IPS-18c (cell line): ENCODE data around the gene ZNF285.
"Not testable (repeated sequence)": the region's sequence is repeated elsewhere in the genome, so short reads cannot be mapped to it uniquely, and the experiment has no call there.

Experiments
- H3K4me3 ChIP-seq: 2 replicates; pipeline ENCODE4 v1.7.0; 2013; ENCODE audit warnings: low read depth, mild to moderate bottlenecking, low read length, moderate library complexity; ENCODE audit not compliant: insufficient read depth
- H3K9me3 ChIP-seq: one replicate; pipeline ENCODE4 v1.6.1; 2013; ENCODE audit warnings: mild to moderate bottlenecking, low read length, moderate library complexity; ENCODE audit not compliant: control insufficient read depth, insufficient read depth

ZNF285 gene

DNA sequence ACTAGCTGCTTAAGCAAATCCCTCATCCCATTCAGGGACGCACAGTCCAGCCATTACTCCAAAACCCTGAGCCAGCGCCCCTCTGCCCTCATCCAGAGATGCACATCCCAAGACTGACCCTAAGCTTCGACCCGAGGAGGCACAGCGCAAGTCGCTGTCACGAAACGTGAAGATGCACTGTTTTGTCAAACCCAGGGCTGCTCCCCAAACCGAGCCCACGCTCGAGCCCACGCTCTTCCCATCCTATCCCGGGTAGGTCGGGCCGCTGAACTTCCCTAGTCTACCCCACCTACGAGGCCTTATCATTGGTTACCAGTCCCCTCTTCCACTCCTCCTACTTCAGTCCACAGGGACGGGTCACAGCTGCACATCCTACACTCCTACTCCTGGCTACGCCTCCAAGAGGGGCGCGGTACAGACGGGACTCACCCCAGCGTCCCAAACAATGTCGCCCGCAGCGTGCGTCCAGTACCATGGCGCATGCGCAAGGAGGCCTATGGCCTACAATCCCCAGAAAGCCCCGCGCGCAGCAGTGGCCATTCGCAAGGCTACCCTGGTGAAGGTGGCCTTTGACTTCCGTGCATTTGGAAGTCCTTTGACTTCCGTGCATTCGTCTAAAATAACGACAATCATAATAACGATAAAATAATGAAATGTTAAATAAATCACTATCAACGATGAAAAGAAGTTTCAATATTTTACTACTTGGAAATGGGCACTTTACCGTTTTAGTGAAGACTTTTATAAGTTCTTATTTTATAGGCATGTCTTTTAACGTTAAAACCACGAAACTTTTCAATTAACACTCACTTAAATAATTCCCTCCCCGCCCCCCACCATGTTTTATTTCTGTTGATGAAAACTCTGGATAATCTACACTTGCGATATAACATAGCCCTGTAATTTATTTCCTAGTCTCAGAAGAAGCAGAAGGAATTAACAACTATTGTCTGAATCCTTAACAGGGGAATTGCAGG, at the start of gene ZNF285:
Gene ZNF285, minus strand, starts transcription at position 470 of the 977 bp plus-strand sequence. CDS start 4,395 bp downstream, outside the sequence.
- no peaks in the 10 kb centered on the region for H3K9me3 ChIP-seq
- H3K4me3 ChIP-seq = peak within 1 kb of the TSS; percentile 80

DNA sequence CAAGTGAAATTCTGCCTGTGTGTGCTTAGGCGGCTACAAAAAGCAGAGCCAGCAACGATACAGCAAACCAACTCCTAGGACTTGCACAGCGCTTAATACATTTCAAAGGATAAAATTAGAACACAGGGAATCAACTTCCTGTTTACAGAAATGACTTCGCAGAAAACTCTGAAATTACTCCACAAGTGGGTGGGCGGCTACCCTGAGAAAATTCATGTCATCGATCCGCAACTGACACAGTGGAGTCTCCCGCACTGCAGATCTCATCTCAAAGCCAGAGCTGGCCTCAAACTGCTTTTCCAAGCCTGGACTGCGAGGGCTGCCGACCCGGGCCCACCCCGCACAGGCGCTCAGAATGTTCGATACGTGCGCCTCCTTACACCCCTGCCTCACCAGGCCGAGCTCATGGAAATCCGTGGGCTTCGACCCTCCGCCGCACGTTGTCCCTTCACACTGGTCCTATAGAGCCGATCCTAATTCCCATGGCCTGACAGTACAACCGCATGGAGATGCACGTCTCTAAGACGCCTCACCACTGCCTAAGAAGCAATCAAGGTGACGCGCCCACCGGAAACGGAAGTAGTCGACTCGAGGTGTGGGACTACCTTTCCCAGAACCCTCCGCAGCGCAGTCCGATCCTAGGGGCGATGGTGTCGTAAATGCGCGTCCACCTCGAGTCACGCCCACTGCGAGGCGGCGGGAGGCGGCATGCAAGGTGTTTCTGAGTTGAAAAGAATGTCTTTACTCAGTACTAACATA, 46.7 kb upstream of the ZNF285 start, which contains the start of gene ZNF229:
Gene ZNF229, minus strand, starts transcription at position 557 of the 759 bp plus-strand sequence. CDS start 5,625 bp downstream, outside the sequence.
- Histone ChIP-seq H3K9me3 (peaks cover 2% of the 10 kb centered on the region), H3K4me3 (peak within 1 kb of the TSS; percentile 68)

DNA sequence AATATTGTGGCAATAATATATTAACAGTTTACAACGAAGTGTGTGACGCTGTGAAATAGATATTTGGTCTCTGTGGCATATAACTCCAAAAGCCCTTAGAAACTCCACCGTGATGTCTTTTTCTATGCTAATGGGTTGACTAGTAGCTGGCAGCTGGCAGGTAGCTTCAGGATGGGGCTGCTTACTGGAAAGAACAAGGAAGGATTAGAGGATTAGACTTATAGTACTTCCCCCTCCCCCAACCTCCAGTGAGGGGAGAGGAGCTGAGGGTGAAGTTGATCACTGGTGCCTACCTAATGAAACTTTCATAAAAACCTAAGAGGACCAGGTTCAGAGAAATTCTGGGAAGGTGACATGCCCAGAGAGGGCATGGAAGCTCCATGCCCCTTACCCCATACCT, 37.0 kb upstream of the ZNF285 start:
- Histone ChIP-seq H3K4me3 (no peak overlapping the region), H3K9me3 (peaks cover 3% of the 10 kb centered on the region)

DNA sequence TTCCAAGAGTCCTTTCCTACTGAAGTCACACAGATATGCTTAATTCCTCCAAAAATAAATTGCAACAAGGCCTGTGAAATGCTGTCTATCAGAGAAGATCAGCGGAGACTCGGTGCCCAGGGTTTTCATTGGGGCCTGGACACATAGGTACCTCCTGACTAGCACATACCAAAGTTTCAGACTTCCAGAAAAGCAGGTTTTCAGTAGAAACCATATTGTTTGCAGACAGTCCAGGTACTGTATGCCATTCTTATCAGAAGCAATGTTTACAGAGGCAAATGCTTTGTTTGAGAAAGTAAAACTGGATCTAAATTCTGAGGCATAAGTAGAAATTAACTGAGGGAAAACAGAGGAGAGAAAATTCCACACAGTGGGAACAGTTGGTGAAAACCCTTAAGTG, 34.0 kb upstream of the ZNF285 start:
- Histone ChIP-seq H3K9me3 (peaks cover 5% of the 10 kb centered on the region), H3K4me3 (no peak overlapping the region)

DNA sequence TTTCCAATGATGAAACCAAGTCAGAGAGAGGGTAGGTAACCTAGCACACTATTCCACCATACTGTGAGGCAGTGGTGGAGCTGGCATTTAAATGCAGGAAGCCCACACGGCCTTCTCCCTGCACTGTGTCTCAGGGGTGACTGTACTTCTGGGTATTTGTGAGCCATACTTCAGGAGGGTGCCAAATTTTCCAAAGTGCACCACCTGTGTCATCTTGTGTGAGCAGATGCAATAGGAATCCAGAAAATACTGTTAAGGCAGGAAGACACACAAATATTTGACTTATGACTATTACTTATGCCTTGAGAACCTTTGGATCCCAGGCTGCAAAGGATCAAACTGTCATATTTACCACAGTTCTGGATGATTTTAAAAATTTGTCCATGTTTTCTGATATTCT, 29.5 kb upstream of the ZNF285 start:
- Histone ChIP-seq H3K9me3 (peaks cover 4% of the 10 kb centered on the region), H3K4me3 (no peak overlapping the region)

DNA sequence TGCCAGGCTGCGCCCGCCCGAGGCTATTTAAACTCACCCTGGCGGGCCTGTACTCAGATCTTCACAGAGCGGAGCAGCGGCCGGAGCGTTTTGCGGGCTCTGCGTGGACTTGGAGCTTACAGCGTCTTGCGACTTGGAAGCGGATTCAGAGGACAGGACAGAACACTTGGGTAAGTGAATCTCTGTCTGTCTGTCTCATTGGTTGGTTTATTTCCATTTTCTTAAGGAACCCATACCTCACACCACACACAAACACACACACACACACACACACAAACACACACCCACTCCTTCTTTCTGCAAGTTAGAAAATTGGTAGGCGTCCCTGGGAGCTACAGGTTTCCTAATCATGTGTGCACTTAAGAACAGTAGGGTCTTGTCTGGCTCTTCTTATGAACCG, 14.1 kb upstream of the ZNF285 start:
- H3K9me3 ChIP-seq, H3K4me3 ChIP-seq: not testable (repeated sequence)

DNA sequence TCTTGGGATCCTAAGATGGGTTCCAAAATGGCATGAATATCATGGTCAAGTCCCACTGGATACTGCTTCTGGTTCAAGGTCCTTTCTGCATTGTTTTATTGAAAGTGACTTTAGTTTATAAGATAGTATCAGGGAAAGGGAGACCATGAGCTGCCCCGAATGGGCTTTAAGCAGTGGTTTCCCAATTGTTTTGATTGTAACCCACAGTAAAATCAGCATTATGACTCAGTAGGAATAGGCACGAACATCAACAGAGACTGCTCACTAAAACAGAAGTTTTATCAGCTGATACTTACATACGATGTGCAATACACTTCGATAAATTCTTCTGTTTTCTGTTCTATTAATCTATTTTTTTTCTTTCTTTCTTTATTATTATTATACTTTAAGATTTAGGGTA, 12.1 kb downstream of the ZNF285 start:
- not testable (repeated sequence) for H3K9me3 ChIP-seq, H3K4me3 ChIP-seq

DNA sequence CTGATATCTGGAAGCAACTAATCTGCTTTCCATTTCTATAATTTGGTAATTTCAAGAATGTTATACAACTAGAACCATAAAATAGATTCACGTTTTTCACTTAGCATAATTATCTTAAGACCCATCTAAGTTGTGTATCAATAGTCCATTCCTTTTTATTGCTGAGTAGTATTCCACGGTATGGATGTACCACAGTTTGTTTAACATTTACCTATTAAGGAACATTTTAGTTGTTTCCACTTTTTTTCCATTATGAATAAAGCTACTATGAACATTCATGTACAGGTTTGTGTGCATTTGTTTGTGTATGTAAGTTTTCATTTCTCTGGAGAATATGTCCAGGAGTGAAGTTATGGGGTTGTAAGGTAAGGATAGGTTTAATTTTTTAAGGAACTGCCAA, 26.6 kb downstream of the ZNF285 start:
- no peaks in the 10 kb centered on the region for H3K9me3 ChIP-seq
- no peak overlapping the region for H3K4me3 ChIP-seq

DNA sequence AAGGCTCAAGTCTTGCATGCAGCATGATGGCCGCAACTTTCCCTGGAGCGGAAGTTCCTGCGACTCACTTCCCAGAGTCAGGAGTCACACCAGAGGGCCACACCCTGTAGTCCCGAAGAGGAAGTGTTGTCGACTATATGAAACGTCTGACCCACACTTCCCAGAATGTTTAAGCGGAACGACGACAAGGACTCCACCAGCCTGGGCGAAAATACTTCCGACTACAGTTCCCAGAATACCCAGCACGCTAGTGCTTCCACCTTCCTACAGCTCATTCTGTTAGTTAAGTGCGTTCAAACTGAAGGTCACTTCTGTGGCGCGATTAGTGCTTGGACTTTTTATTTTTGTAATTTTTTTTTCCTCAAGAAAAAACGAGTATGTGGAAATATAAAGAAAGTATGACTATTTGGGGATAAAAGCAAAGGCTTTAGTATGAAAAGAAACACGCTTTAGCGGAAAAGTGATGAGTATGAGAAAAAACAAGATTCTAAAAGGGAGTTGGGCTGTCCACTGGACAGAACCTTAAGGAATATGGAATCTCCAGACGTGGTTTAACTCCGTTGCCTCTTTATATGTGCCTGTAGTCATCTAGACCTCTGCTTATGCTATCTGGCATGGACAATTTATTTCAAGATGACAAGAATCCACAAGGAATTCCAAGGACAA, 29.5 kb downstream of the ZNF285 start:
- no peak overlapping the region for H3K4me3 ChIP-seq
- H3K9me3 ChIP-seq = no peaks in the 10 kb centered on the region

DNA sequence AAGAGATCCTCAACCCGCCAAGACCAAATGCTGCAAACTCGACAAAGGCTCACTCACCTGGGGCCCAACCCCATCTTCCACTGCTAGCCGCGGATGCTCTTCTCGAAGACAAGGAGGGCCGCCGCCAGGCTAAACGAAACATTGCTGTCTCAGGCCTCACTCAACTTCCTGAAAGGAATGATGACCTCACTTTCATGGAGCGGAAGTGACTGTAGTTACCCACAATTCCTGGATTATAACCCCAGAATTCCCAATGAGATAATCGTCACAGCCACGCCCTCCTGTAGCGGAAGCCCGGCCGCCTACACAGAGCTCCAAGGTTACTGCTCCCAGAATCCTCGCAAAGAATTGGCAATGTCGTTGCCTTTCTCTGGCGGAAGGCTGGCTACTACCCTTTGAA, 34.4 kb downstream of the ZNF285 start:
- no peaks in the 10 kb centered on the region for H3K9me3 ChIP-seq
- no peak overlapping the region for H3K4me3 ChIP-seq

DNA sequence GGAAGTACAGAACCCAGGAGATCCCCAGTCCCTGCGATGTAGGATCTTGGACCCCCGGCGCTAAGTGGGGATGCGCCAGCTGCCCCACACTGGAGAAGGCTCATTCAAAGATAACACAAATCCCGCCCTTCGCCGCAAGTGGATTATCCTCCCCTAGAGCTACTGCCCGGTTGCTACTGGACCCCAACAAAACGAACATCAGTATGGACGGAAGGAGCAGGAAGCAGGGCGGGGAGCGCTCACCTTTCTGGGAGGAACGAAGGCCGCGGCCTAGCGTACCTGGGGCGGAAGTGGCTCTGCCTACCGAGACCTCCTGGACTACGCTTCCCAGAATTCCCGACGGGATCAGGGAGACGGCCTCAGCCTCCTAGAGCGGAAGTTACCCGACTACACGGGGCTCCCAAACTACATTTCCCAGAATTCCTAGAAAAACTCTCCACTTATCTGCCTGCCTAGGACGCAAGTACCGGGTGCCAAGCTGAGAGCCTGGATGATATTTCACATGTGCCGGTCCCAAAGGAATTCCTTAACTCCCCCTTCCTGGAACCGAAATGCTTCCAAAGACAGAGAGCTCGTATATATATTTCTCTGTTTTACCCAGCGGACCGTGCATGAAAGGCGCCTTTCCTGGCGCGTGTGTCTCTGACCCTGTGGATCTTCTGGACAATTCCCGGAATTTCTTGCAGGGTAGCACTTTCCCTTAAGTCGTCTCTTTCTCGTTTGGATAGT, 44.9 kb downstream of the ZNF285 start, which contains the start of gene ZNF112:
Gene ZNF112, minus strand, starts transcription at position 298 of the 729 bp plus-strand sequence. CDS start 16,141 bp downstream, outside the sequence.
- Histone ChIP-seq H3K9me3 (no peaks in the 10 kb centered on the region), H3K4me3 (peak within 1 kb of the TSS; percentile 82)

DNA sequence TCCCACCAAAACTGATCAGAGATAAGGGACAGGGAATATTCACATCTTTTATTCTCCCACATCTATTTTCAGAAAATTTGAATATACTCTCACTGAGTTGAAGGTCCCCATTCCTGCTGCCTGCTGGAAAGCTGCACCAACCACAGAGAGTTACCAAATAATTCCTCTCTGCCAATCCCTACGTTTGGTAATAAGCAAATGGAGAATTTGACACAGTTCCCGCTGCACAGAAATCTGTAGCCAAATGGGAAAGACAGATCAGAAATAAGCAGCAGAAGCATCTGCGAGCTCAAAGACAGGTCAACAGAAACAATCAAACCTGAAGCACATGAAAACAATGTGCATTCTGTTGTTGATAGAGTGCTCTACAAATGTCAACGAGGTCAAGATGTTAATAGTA, 54.9 kb downstream of the ZNF285 start:
- Histone ChIP-seq H3K9me3 (no peaks in the 10 kb centered on the region), H3K4me3 (no peak overlapping the region)

DNA sequence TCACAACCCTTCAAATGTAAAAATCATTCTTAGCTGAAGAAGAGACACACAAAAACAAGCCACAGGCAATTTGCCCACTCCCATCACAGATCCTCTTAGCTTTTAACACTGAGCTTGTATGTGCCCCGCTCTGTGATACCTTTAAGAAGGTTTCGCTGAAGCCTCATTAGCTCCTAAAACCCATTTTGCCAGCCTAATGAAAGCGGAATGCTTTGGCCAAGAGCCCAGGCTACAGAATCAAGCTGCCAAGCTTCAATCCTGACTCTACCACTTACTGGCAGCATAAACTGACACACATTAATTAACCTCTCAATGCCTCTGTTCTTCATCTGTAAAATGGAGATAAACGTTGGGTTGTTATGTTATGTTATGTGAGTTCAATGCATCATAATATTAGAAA, 55.4 kb downstream of the ZNF285 start:
- H3K4me3 ChIP-seq = no peak overlapping the region
- H3K9me3 ChIP-seq = no peaks in the 10 kb centered on the region

DNA sequence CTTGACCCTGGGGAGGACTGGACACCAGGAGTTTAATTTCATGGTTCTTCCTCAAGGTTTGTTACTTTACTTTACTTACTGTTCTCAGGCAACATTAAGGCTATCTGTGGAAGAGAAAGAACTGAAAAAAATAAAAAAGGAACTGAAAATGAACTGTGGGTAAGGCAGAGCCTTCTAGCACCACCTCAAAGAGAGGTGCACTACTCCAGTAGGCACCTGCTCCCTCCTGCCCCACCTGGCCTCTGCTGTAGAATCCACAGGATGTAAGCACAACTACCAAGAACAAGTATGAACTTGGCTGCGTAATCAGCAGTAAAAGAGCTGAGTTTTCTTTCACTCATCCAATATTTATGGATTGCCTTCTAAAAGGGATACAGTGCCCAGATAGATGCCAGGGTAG, 57.2 kb downstream of the ZNF285 start:
- no peak overlapping the region for H3K4me3 ChIP-seq

DNA sequence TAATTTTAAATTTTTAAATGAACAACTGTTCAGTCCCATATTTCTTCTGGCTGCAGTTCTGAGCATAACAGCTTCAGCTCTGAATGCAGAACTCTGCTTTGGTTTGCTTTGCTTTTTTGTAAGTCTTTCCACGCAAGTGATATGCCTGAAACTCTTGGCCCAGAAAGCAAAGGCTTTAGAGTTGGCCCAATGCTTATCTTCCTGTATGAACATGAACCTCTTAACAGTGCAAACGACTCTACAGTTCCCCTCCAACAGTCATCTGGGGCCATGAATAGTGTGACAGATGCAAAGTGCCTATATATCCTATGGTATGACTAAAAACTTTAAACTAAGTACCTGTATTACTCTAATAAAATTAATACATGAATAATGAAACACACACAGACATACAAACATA, 59.6 kb downstream of the ZNF285 start:
- Histone ChIP-seq H3K4me3 (no peak overlapping the region), H3K9me3 (peaks cover 4% of the 10 kb centered on the region)

More for the DNA sequence above, 57.2 kb downstream of the ZNF285 start:
- H3K9me3 ChIP-seq = peaks cover 3% of the 10 kb centered on the region

DNA sequence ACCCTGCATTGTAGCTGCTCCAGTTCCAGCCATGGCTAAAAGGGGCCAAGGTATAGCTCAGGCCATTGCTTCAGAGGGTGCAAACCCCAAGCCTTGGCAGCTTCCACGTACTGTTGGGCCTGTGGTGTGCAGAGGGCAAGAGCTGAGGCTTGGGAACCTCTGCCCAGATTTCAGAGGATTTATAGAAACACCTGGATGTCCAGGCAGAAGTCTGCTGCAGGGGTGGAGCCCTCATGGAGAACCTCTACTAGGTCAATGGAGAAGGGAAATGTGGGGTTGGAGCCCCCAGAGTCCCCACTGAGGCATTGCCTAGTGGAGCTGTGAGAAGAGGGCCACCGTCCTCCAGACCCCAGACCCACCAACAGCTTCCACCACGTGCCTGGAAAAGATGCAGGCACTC, 66.8 kb downstream of the ZNF285 start:
- not testable (repeated sequence) for H3K4me3 ChIP-seq
- H3K9me3 ChIP-seq = peaks cover 15% of the 10 kb centered on the region
